Endodermal cell (in vitro differentiated cells): ENCODE data around the gene PLPP6. TPM values are rescaled to one million over a fixed set of nuclear protein-coding genes. Genes with fewer than 3 reads are reported as not detected.
A peak's percentile ranks its signal among the peaks of the same experiment; 100 is the strongest.

Experiments
- DNase-seq: peaks from one replicate; pipeline ENCODE4 v3.0.0-alpha.2; 2017
- H3K27ac ChIP-seq: 2 replicates; pipeline ENCODE4 v1.5.1; 2013; ENCODE audit warnings: mild to moderate bottlenecking, low read depth, low read length, moderate library complexity
- H3K27me3 ChIP-seq: 2 replicates; pipeline ENCODE4 v1.6.1; 2013; ENCODE audit warnings: mild to moderate bottlenecking, low read length, moderate library complexity; ENCODE audit not compliant: insufficient read depth, control insufficient read depth, poor library complexity, severe bottlenecking
- H3K36me3 ChIP-seq: 2 replicates; pipeline ENCODE4 v1.7.0; 2013; ENCODE audit warnings: mild to moderate bottlenecking, low read length, moderate library complexity; ENCODE audit not compliant: control insufficient read depth, insufficient read depth
- H3K4me1 ChIP-seq: one replicate; pipeline ENCODE4 v1.7.0; 2013; ENCODE audit warnings: low read length; ENCODE audit not compliant: control insufficient read depth, insufficient read depth
- H3K4me3 ChIP-seq: 2 replicates; pipeline ENCODE4 v1.5.1; 2013; ENCODE audit warnings: mild to moderate bottlenecking, low read length, moderate library complexity
- H3K9ac ChIP-seq: 2 replicates; pipeline ENCODE4 v1.6.1; 2013; ENCODE audit warnings: mild to moderate bottlenecking, low read length, moderate library complexity; ENCODE audit not compliant: poor library complexity, severe bottlenecking; ENCODE audit errors: extremely low read depth
- H3K9me3 ChIP-seq: 2 replicates; pipeline ENCODE4 v1.6.1; 2013; ENCODE audit warnings: mild to moderate bottlenecking, low read length, moderate library complexity; ENCODE audit not compliant: control insufficient read depth
- H3K27ac Mint-ChIP-seq: 2 replicates; pipeline ENCODE4 v1.8.0; 2020; ENCODE audit warnings: mixed read lengths
- H3K27me3 Mint-ChIP-seq: 2 replicates; pipeline ENCODE4 v1.8.0; 2021; ENCODE audit warnings: mild to moderate bottlenecking, mixed read lengths; ENCODE audit not compliant: insufficient read depth
- H3K36me3 Mint-ChIP-seq: 2 replicates; pipeline ENCODE4 v1.8.0; 2020; ENCODE audit warnings: low read depth, mixed read lengths
- H3K4me1 Mint-ChIP-seq: 2 replicates; pipeline ENCODE4 v1.8.0; 2020; ENCODE audit warnings: mixed read lengths
- H3K4me3 Mint-ChIP-seq: 2 replicates; pipeline ENCODE4 v1.8.0; 2020; ENCODE audit warnings: mild to moderate bottlenecking, moderate library complexity, mixed read lengths
- H3K9me3 Mint-ChIP-seq: 2 replicates; pipeline ENCODE4 v1.8.0; 2020; ENCODE audit warnings: mild to moderate bottlenecking, mixed read lengths
- CTCF ChIP-seq: fragments of 200-600 bp; sonication (generic); conservative IDR thresholded peaks from 2 replicates; pipeline ENCODE4 v1.5.0; 2021; ENCODE audit warnings: antibody characterized with exemption, mild to moderate bottlenecking
- WGBS, 2 experiments: methylation state at CpG; one replicate each; pipeline versions ENCODE4 v1.1.5 to v1.1.7; 2013; ENCODE audit warnings: missing lambda C conversion rate in 2 of 2, mixed read lengths in 1 of 2; ENCODE audit not compliant: insufficient coverage in 1 of 2, insufficient read length in 1 of 2; 5-methylcytosine and 5-hydroxymethylcytosine counted together
- total RNA-seq, 2 donors: library from RNA; stranded (reverse); fragmentation: NEBNext Ultra II Directional in 1 of 2; extraction: Animal tissue kit (Norgen Biotek cat#: 25700) in 1 of 2; gene quantifications; 2 replicates in 1 of 2; 3 replicates in 1 of 2; pipeline ENCODE4 v1.2.1, GENCODE V29; 2021

Gene PLPP6
- total RNA-seq, 2 donors from 2014 or later, result 13.1 to 19.6 TPM

GRCh38 chr9:4706021-4706420 is 43.9 kb downstream of the PLPP6 start:
- peaks cover 52% of the 10 kb centered on the region for H3K36me3 Mint-ChIP-seq
- H3K9me3 Mint-ChIP-seq, result no peaks in the 10 kb centered on the region
- no peaks in the 10 kb centered on the region for H3K27me3 Mint-ChIP-seq
- Histone ChIP-seq H3K27me3 (no peaks in the 10 kb centered on the region), H3K4me3 (no peak overlapping the region), H3K9ac (no peak overlapping the region), H3K36me3 (peaks cover 77% of the 10 kb centered on the region), H3K27ac (no peak overlapping the region), H3K4me1 (no peaks in the 10 kb centered on the region), H3K9me3 (no peaks in the 10 kb centered on the region)
- no peak for DNase-seq
- H3K4me3 Mint-ChIP-seq, result no peak overlapping the region
- no peak for TF ChIP-seq CTCF
- peak overlapping the region; percentile 1 for H3K27ac Mint-ChIP-seq
- 66 to 89% methylated on average over 1 to 2 of the region's 2 CpGs for WGBS, 2 experiments
- H3K4me1 Mint-ChIP-seq, result no peaks in the 10 kb centered on the region

- Histone ChIP-seq H3K36me3 (peaks cover 77% of the 10 kb centered on the region), H3K9me3 (no peaks in the 10 kb centered on the region), H3K9ac (no peak overlapping the region), H3K27ac (no peak overlapping the region), H3K4me3 (no peak overlapping the region), H3K4me1 (no peaks in the 10 kb centered on the region), H3K27me3 (no peaks in the 10 kb centered on the region)
- Mint-ChIP-seq H3K4me3 (no peak overlapping the region), H3K4me1 (no peaks in the 10 kb centered on the region), H3K36me3 (peaks cover 51% of the 10 kb centered on the region), H3K27ac (no peak overlapping the region), H3K27me3 (no peaks in the 10 kb centered on the region), H3K9me3 (no peaks in the 10 kb centered on the region)
- 78 to 80% methylated on average over 3 of the region's 4 CpGs for WGBS, 2 experiments
- DNase-seq, result no peak
- TF ChIP-seq CTCF, result no peak
Observed at GRCh38 chr9:4706971-4707622, 45.0 kb downstream of the PLPP6 start.

- H3K4me1 ChIP-seq, result no peaks in the 10 kb centered on the region
- no peak overlapping the region for H3K4me3 ChIP-seq
- Mint-ChIP-seq H3K27ac (no peak overlapping the region), H3K9me3 (peaks cover 5% of the 10 kb centered on the region), H3K27me3 (no peaks in the 10 kb centered on the region), H3K4me3 (no peak overlapping the region), H3K36me3 (peaks cover 48% of the 10 kb centered on the region), H3K4me1 (no peaks in the 10 kb centered on the region)
- H3K9me3 ChIP-seq, result peaks cover 7% of the 10 kb centered on the region
- TF ChIP-seq CTCF, result no peak
- no peak for DNase-seq
- no peak overlapping the region for H3K9ac ChIP-seq
- no peak overlapping the region for H3K27ac ChIP-seq
- H3K36me3 ChIP-seq, result peaks cover 77% of the 10 kb centered on the region
- H3K27me3 ChIP-seq, result no peaks in the 10 kb centered on the region
Observed at GRCh38 chr9:4709380-4709779, 47.3 kb downstream of the PLPP6 start.
